IPS DF 6.9 (cell line): ENCODE data around the gene LY6G5C.
"Not testable (repeated sequence)": the region's sequence is repeated elsewhere in the genome, so short reads cannot be mapped to it uniquely, and the experiment has no call there.

ENCODE experiments used
- DNase-seq: peaks from one replicate; pipeline ENCODE4 v3.0.0-alpha.2; 2013; ENCODE audit warnings: low read depth, low spot score
- H3K27ac ChIP-seq: one replicate; pipeline ENCODE4 v1.5.1; 2013; ENCODE audit warnings: low read length, control low read depth
- H3K27me3 ChIP-seq: 2 replicates; pipeline ENCODE4 v1.6.1; 2013; ENCODE audit warnings: mild to moderate bottlenecking, low read length; ENCODE audit not compliant: control insufficient read depth, insufficient read depth
- H3K36me3 ChIP-seq: 2 replicates; pipeline ENCODE4 v1.6.1; 2013; ENCODE audit warnings: low read length; ENCODE audit not compliant: control insufficient read depth, insufficient read depth
- H3K4me1 ChIP-seq: 2 replicates; pipeline ENCODE4 v1.6.1; 2013; ENCODE audit warnings: low read length; ENCODE audit not compliant: control insufficient read depth, insufficient read depth
- H3K4me3 ChIP-seq: 2 replicates; pipeline ENCODE4 v1.5.1; 2013; ENCODE audit warnings: mild to moderate bottlenecking, low read length
- H3K9me3 ChIP-seq: 2 replicates; pipeline ENCODE4 v1.6.1; 2013; ENCODE audit warnings: low read length, inconsistent platforms; ENCODE audit not compliant: control insufficient read depth, insufficient read depth
- WGBS: extraction: QIAGEN DNeasy Blood & Tissue Kit; methylation state at CpG from one replicate; pipeline ENCODE4 v1.1.7; 2013; ENCODE audit warnings: mixed read lengths, missing lambda C conversion rate; ENCODE audit not compliant: insufficient read length, insufficient coverage; 5-methylcytosine and 5-hydroxymethylcytosine counted together

LY6G5C gene

GRCh38 chr6:31713465-31713864 is 32.6 kb upstream of the LY6G5C start:
- no peak overlapping the region for H3K4me3 ChIP-seq
- no peaks in the 10 kb centered on the region for H3K9me3 ChIP-seq
- H3K27me3 ChIP-seq: no peaks in the 10 kb centered on the region
- no CpG with 5 or more reads among the region's 4 CpGs for WGBS
- H3K4me1 ChIP-seq: peaks cover 12% of the 10 kb centered on the region
- DNase-seq: no peak
- no peak overlapping the region for H3K27ac ChIP-seq
- H3K36me3 ChIP-seq: no peaks in the 10 kb centered on the region

- no peak overlapping the region for H3K4me3 ChIP-seq
- peaks cover 6% of the 10 kb centered on the region for H3K4me1 ChIP-seq
- no peaks in the 10 kb centered on the region for H3K9me3 ChIP-seq
- H3K36me3 ChIP-seq: no peaks in the 10 kb centered on the region
- H3K27me3 ChIP-seq: no peaks in the 10 kb centered on the region
- WGBS: no CpG with 5 or more reads among the region's 8 CpGs
- no peak overlapping the region for H3K27ac ChIP-seq
- DNase-seq: no peak
These were observed 31.4 kb upstream of the LY6G5C start for GRCh38 chr6:31712296-31712695.

GRCh38 chr6:31711233-31711632 is 30.4 kb upstream of the LY6G5C start:
- H3K9me3 ChIP-seq: no peaks in the 10 kb centered on the region
- H3K27ac ChIP-seq: no peak overlapping the region
- H3K4me1 ChIP-seq: peaks cover 6% of the 10 kb centered on the region
- no peak overlapping the region for H3K4me3 ChIP-seq
- H3K36me3 ChIP-seq: no peaks in the 10 kb centered on the region
- no CpG with 5 or more reads among the region's 8 CpGs for WGBS
- DNase-seq: no peak
- H3K27me3 ChIP-seq: no peaks in the 10 kb centered on the region

- no peaks in the 10 kb centered on the region for H3K27me3 ChIP-seq
- H3K9me3 ChIP-seq: no peaks in the 10 kb centered on the region
- H3K4me3 ChIP-seq: no peak overlapping the region
- H3K36me3 ChIP-seq: no peaks in the 10 kb centered on the region
- no CpG with 5 or more reads among the region's 5 CpGs for WGBS
- H3K27ac ChIP-seq: no peak overlapping the region
- H3K4me1 ChIP-seq: peaks cover 6% of the 10 kb centered on the region
- DNase-seq: no peak
These were observed 29.8 kb upstream of the LY6G5C start for GRCh38 chr6:31710523-31711219.

GRCh38 chr6:31709157-31709556 is 28.3 kb upstream of the LY6G5C start:
- not testable (repeated sequence) for H3K27ac ChIP-seq, H3K4me1 ChIP-seq, H3K4me3 ChIP-seq, H3K36me3 ChIP-seq, H3K27me3 ChIP-seq, DNase-seq, H3K9me3 ChIP-seq
- whole genome bisulfite sequencing: no CpG with 5 or more reads among the region's 11 CpGs

GRCh38 chr6:31708224-31708623 is 27.4 kb upstream of the LY6G5C start:
- no peak overlapping the region for H3K4me3 ChIP-seq
- WGBS: no CpG with 5 or more reads among the region's 3 CpGs
- H3K27ac ChIP-seq: no peak overlapping the region
- no peaks in the 10 kb centered on the region for H3K27me3 ChIP-seq
- no peaks in the 10 kb centered on the region for H3K9me3 ChIP-seq
- DNase-seq: no peak
- H3K4me1 ChIP-seq: no peaks in the 10 kb centered on the region
- no peaks in the 10 kb centered on the region for H3K36me3 ChIP-seq

- WGBS: no CpG with 5 or more reads among the region's 10 CpGs
- Histone ChIP-seq H3K27me3 (no peaks in the 10 kb centered on the region), H3K36me3 (no peaks in the 10 kb centered on the region), H3K4me3 (no peak overlapping the region), H3K4me1 (no peaks in the 10 kb centered on the region), H3K9me3 (no peaks in the 10 kb centered on the region), H3K27ac (no peak overlapping the region)
- DNase-seq: no peak
These were observed 26.8 kb upstream of the LY6G5C start for GRCh38 chr6:31707701-31708100.

GRCh38 chr6:31706599-31706998 is 25.7 kb upstream of the LY6G5C start, which contains the start of gene LY6G6F:
Gene LY6G6F, plus strand, starts transcription at chr6:31706866. Its CDS starts 41 bp downstream, at chr6:31706907.
- H3K27ac ChIP-seq: no peak within 1 kb of the TSS
- no peaks in the 10 kb centered on the region for H3K36me3 ChIP-seq
- WGBS: no CpG with 5 or more reads among the region's 3 CpGs
- no peaks in the 10 kb centered on the region for H3K9me3 ChIP-seq
- no peak for DNase-seq
- H3K4me3 ChIP-seq: no peak within 1 kb of the TSS
- H3K4me1 ChIP-seq: peaks cover 6% of the 10 kb centered on the region
- no peaks in the 10 kb centered on the region for H3K27me3 ChIP-seq

GRCh38 chr6:31705931-31706330 is 25.1 kb upstream of the LY6G5C start:
- WGBS: no CpG with 5 or more reads among the region's 6 CpGs
- DNase-seq: no peak

GRCh38 chr6:31702819-31703716 is 22.2 kb upstream of the LY6G5C start, which contains the start of gene ABHD16A:
Gene ABHD16A, minus strand, starts transcription at chr6:31703324. Its CDS starts 43 bp downstream, at chr6:31703281.
- peak; percentile 97 for DNase-seq
- H3K4me1 ChIP-seq: peaks cover 6% of the 10 kb centered on the region
- H3K36me3 ChIP-seq: no peaks in the 10 kb centered on the region
- H3K27me3 ChIP-seq: no peaks in the 10 kb centered on the region
- H3K27ac ChIP-seq: no peak within 1 kb of the TSS
- no CpG with 5 or more reads among the region's 54 CpGs for WGBS
- H3K9me3 ChIP-seq: no peaks in the 10 kb centered on the region
- peak within 1 kb of the TSS; percentile 80; the same call in 1 of the 2 replicates for H3K4me3 ChIP-seq

More at GRCh38 chr6:31705931-31706330, 25.1 kb upstream of the LY6G5C start:
- Histone ChIP-seq H3K4me3 (no peak overlapping the region), H3K27ac (no peak overlapping the region), H3K9me3 (no peaks in the 10 kb centered on the region), H3K36me3 (no peaks in the 10 kb centered on the region), H3K27me3 (no peaks in the 10 kb centered on the region), H3K4me1 (peaks cover 6% of the 10 kb centered on the region)
